ENCODE data around the gene CEP135.
"Not testable (repeated sequence)": the region's sequence is repeated elsewhere in the genome, so short reads cannot be mapped to it uniquely, and the experiment has no call there.

CEP135 gene

GRCh38 chr4:56066493-56066892 lies 117.7 kb downstream of the CEP135 start:
- no peak for DNase-seq (ENCODE audit: extremely low read depth, low read depth)
- TF ChIP-seq, protein P1, sequence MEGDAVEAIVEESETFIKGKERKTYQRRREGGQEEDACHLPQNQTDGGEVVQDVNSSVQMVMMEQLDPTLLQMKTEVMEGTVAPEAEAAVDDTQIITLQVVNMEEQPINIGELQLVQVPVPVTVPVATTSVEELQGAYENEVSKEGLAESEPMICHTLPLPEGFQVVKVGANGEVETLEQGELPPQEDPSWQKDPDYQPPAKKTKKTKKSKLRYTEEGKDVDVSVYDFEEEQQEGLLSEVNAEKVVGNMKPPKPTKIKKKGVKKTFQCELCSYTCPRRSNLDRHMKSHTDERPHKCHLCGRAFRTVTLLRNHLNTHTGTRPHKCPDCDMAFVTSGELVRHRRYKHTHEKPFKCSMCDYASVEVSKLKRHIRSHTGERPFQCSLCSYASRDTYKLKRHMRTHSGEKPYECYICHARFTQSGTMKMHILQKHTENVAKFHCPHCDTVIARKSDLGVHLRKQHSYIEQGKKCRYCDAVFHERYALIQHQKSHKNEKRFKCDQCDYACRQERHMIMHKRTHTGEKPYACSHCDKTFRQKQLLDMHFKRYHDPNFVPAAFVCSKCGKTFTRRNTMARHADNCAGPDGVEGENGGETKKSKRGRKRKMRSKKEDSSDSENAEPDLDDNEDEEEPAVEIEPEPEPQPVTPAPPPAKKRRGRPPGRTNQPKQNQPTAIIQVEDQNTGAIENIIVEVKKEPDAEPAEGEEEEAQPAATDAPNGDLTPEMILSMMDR (IDR thresholded peaks at IDR 0.05; ENCODE audit: low read depth, low read length), result no peak

- TF ChIP-seq, protein P1 (IDR thresholded peaks at IDR 0.05; ENCODE audit: low read depth, low read length), result no peak
Observed at GRCh38 chr4:56067826-56068225, 119.1 kb downstream of the CEP135 start.

DNA sequence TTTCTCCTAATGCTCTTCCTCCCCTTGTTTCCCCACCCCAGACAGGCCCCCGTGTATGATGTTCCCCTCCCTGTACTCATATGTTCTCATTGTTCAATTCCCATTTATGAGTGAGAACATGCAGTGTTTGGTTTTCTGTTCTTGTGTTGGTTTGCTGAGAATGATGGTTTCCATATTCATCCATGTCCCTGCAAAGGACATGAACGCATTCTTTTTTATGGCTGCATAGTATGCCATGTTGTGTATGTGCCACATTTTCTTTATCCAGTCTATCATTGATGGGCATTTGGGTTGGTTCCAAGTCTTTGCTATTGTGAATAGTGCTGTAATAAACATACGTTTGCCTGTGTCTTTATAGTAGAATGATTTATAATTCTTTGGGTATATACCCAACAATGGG lies 124.0 kb downstream of the CEP135 start:
- not testable (repeated sequence) for DNase-seq (ENCODE audit: extremely low read depth, low read depth)

More at GRCh38 chr4:56067826-56068225, 119.1 kb downstream of the CEP135 start:
- no peak for DNase-seq (ENCODE audit: extremely low read depth, low read depth)

DNA sequence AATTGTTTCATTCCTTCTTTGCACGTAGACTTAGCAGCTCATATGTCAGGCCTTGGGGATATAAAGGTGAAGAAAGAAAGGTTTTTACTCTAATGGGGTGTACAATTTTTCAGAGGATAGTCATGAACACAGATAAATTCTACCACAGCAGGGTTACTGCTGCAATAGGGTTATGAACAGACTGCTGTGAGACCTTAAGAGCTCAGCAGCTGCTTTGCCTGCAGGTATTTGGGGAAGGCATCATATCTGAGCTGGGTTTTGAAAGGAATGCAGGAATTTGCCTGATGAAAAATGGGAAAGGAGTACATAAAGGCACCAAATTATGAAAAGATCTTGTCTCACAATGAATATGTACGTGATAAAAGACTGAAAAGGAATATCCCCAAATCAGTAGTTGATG lies 128.9 kb downstream of the CEP135 start:
- TF ChIP-seq, protein P1 (IDR thresholded peaks at IDR 0.05; ENCODE audit: low read depth, low read length), result no peak
- DNase-seq (ENCODE audit: extremely low read depth, low read depth), result no peak

GRCh38 chr4:56078866-56079265 lies 130.1 kb downstream of the CEP135 start:
- DNase-seq (ENCODE audit: extremely low read depth, low read depth), result no peak
- TF ChIP-seq, protein P1 (IDR thresholded peaks at IDR 0.05; ENCODE audit: low read depth, low read length), result no peak

DNA sequence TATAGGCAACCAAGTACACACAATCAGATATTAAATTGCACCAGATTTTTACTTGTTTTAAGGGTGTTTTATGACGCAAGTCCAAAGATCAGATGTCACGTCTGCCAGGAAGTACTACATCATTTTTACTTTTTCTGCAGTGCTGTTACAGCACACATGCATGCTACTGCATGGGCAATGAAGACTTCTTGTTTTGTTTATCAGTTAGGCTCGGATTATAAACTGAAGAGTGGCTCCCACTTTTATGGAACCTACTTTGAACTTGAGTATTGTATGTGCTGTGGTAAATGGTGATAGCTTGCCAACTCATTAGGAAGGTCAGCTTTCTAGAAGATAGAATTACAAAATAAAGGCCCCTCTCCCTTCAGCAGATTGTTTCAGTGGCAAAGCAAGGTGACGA lies 131.6 kb downstream of the CEP135 start:
- TF ChIP-seq, protein P1 (IDR thresholded peaks at IDR 0.05; ENCODE audit: low read depth, low read length), result no peak

DNA sequence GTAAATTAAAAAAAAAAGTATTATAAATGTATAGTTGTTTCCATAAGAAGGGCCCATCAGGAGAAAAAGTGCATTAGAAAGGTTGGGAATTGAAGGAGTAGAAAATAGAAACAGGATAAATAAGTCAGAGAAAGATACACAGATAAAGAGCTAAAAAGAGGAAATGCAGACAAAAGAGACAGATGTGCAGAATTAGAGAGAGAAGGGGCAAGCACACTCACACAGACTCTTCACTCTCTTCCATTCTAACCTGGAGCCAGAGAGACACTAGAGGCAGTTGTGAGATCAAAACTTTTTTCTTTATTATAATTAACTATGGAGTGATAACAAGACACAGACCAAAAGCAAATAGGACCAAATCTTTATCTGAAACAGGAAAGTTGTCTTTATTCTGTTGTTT lies 134.1 kb downstream of the CEP135 start:
- DNase-seq (ENCODE audit: extremely low read depth, low read depth), result no peak
- TF ChIP-seq, protein P1 (IDR thresholded peaks at IDR 0.05; ENCODE audit: low read depth, low read length), result no peak

More for the DNA sequence above, 131.6 kb downstream of the CEP135 start:
- DNase-seq (ENCODE audit: extremely low read depth, low read depth), result no peak

All from AG09319 (cell line).